Stimulated activated CD4-positive, alpha-beta T cell treated with anti-CD3 and anti-CD28 coated beads, Interleukin-2, amount 100 ng/mL, for 4 hours (primary cell): ENCODE results near the gene SYTL3.
A peak's percentile ranks its signal among the peaks of the same experiment; 100 is the strongest.
"Not testable (repeated sequence)": the region's sequence is repeated elsewhere in the genome, so short reads cannot be mapped to it uniquely, and the experiment has no call there.

Experiments
- DNase-seq: peaks from one replicate; pipeline ENCODE4 v3.0.0-alpha.2; 2020; ENCODE audit warnings: low read depth

The SYTL3 gene

DNA sequence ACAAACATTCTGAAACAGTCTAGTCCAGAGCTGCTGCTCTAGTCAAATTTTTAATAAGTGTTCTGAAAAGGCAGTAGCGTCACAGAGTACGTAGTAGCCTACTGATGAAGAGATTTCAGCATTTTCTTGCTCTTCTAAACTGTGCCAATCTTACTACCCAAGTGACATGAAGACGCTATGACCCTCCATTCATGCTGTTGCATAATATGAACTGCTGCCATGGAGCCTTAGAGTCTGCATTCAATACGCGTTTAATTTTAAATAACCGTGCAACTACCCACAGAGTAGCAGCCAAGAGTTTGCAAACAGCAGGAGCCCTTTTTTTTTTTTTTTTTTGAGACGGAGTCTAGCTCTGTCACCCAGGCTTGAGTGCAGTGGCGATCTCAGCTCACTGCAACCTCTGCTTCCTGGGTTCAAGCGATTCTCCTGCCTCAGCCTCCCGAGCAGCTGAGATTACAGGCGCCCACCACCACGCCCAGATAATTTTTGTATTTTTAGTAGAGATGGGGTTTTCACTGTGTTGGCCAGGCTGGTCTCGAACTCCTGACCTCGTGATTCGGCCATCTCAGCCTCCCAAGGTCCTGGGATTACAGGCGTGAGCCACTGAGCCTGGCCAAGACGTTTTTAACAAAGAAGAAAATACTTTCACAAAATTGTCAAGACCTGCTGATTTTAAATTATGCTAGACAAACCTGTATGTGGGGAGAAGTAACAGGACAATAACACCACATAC is 125.0 kb downstream of the SYTL3 start:
- no peak for DNase-seq

DNA sequence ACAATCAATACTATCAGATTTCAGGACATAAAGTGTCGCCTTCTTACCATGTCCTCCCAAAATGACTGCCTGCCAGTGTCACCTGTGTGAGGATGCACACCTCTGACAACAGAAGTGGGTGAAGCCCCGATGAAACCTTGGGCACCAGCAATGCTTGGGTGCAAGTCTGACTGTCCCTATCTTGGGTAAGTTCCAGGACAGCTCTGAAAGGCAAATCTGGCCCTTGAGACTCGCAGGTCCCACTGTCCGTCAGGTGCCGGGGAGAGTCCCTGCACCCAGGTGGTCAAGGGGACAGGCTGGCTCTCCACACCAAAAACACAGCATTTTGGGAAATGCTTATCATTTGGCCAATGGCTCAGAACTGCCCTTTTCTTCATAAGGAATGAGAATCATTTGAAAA is 126.0 kb downstream of the SYTL3 start:
- DNase-seq, result no peak

DNA sequence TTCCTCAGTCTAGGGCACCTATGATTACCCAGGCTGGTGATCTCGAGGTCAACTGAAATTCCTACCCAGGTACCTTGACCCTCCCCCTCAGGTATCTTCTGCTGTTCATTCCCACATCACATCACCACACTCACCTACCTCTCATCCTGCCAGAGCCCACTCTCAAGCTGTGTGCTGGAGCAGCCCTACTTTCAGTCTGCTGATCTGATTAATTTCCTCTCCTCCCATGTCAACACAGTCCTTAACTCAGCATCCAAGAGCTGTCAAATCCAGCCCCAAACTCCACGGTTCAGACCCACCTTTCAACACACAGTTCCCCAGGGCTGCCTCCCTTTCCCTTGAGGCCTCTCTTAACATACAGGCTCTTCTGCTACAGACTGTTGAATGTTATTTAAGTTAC is 126.9 kb downstream of the SYTL3 start:
- DNase-seq, result no peak

GRCh38 chr6:158777510-158777909 is 127.7 kb downstream of the SYTL3 start:
- DNase-seq, result no peak

- no peak for DNase-seq
These were observed 128.2 kb downstream of the SYTL3 start for GRCh38 chr6:158778005-158778527.

DNA sequence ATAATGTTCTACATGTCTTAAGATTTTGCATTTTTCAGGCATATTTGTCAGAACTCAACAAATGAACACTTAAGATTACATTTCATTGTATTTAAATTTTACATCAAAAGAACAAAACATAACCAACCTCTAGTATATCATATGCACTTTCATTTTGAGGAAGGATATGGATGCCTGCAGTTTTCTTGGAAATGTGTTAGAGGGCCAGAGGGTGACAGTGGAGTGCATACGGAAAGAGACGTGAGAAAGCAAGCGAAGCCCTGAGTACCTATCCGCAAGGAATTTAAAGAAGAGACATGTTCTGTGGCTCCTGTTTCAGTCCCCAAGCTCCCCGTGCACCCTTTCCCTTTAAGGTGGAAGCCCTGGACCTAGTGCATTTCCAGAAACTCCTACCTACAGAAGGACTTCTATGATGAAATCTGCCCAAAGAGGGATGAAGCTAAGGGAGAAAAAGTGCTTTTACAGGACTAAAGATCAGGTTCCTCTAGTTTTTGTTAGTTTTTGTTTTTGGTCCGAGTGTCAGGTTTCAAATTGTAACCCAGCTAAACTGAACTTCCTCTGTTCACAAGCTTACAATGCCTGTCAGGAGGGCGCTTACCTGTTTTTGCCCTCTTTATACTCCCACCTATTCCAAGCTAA is 130.5 kb downstream of the SYTL3 start:
- no peak for DNase-seq

DNA sequence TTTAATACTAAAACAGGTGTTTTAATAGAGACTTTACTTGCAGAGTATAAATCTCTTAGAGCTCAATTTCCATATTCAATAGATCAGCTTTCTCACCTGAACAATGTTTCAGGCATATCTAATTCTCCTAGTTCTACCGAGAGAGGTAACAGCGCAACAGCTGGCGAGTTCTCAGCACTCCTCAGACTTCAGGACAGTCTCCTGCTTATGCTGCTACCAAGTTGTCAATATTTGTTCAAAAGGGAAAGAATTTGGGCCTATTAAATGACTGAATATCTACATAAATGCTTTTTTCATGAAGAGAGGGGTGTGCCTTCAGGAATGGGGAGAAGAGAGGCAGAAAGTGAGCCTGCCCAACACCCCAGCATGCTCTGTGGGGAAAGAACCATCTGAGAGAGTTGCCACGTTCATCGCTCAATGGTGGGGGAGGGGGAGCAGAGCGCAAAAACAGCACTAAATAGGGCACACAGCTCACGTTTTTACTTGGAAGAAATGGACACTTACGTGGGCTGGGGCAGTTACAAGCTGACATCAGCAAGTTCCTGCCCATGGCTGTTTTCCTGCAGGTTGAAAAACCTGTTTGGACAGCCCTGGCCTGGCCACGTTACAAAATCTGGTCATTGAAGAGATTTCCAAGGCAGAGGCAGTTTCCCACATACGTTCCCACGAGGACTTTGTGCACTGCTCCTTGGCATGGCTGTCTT is 131.3 kb downstream of the SYTL3 start:
- DNase-seq, result no peak

DNA sequence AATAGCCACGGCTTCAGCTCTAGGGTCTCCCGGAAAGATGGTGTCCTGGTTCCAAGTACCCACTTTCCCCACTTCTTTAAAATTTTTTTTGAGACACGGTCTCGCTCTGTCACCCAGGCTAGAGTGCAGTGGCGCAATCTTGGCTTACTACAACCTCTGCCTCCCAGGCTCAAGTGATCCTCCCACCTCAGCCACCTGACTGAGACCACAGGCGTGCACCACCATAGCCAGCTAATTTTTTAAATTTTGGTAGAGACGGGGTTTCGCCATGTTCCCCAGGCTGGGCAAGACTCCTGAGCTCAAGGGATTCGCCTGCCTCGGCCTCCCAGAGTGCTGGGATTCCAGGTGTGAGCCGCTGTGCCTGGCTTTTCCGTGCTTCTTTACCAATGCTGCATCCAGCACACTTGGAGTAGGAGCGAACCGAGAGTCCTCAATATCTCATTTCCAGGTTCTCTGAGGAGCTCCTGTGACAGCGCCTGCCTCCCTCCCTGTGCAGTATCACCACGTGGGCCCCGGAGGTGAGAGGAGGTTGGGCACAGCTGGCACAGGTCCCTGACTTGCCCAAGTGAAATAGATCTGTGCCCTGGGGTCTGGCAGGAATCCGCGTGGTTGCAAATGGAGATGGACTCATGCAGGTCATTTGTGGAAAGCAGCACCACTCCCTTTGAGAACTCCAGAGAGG is 132.0 kb downstream of the SYTL3 start:
- no peak for DNase-seq

DNA sequence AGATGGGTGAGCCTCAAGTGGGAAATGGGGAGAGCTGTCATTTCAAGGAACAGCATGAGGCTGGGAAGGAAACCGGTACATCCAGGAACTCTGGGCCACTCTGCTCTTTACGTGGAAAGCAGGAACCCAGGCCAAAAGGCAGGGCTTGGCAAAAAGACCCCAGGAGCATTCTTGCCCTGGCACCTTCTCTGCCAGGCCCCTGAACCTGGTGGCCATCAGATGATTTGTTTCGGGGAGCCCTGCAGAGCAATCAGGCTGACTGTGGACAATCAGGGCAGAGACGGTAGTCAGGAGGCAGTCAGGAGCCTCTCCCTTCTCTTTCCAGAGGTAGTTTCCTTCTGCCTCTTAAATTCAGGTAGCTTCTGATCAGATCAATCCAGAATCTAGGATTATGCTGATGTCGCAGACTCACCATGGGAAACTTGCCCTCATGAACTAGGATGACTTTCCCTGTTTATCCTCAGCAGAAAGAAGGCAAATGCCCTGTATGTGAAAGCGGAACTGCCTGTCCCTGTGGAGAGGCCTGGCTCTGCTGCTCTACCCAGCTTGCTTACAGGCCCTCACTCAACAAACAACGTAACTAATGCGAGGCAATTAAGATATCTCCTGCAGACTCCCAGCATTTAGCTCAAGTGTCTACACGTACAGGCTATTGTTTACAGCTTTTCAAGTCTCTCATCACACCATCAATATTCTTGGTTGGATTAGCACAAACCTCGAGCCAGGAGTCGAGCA is 132.7 kb downstream of the SYTL3 start:
- no peak for DNase-seq

- no peak for DNase-seq
These were observed 133.3 kb downstream of the SYTL3 start for GRCh38 chr6:158783167-158783450.

DNA sequence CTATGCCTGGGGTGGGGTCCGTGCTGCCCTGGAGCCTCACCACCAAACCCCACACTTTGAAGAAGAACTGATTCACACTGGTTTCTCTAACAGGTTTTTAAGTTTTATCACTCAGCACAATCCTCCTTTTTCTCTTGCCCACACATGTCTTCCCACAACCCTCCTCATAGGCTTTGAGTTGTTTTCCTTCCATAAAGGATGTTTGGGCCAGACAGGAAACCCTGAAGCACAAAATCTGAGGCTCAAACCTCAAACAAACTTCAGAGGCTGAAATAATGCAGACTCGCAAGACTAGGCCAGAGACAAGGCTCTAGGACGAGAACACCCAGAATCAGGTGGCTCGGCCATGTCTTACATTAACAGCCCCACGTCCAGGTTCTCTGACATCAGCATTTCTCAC is 134.0 kb downstream of the SYTL3 start:
- DNase-seq, result no peak

GRCh38 chr6:158784505-158784904 is 134.7 kb downstream of the SYTL3 start:
- DNase-seq, result no peak

DNA sequence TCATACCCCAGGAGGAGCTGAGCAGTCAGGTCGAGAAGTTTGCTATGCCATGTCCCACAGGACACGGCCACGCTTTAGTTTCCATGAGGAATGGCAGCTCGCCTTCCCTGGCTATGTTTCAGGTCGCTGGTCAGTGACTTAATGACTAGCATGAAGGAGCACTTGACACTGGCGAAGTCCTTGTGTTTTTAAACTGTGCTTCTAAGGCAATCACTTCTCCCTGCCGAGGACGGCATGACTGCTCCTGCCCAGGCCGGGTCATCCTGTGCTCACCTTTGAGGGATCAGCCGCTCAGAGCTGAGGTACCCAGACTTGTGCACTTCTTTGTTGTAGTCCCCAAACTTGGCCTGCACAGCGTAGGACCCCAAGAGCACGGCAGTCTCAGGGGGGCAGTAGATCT is 135.2 kb downstream of the SYTL3 start:
- DNase-seq, result no peak

- DNase-seq, result no peak
These were observed 136.9 kb downstream of the SYTL3 start for GRCh38 chr6:158786645-158787304.

DNA sequence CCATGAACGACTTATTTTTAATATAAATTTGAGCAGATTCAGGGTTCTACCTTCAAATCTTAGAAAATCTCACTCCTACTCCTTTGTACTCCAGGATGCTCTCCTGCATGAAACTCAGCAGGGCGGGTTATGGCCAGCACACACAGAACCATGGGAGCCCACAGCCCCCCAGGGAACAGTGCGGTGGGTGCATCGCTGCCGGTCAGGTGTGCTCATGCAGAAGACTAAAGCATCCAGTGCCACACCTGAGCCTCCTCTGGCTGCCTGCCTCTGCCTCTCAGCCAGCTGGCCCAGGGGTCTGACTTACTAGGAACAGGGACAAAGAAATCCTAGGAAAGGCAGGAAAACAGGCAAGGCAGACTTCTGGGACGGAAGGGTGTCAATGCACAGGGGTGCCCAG is 137.5 kb downstream of the SYTL3 start:
- DNase-seq, result no peak

- peak; percentile 26 for DNase-seq
These were observed 139.5 kb downstream of the SYTL3 start for GRCh38 chr6:158789115-158789917.

DNA sequence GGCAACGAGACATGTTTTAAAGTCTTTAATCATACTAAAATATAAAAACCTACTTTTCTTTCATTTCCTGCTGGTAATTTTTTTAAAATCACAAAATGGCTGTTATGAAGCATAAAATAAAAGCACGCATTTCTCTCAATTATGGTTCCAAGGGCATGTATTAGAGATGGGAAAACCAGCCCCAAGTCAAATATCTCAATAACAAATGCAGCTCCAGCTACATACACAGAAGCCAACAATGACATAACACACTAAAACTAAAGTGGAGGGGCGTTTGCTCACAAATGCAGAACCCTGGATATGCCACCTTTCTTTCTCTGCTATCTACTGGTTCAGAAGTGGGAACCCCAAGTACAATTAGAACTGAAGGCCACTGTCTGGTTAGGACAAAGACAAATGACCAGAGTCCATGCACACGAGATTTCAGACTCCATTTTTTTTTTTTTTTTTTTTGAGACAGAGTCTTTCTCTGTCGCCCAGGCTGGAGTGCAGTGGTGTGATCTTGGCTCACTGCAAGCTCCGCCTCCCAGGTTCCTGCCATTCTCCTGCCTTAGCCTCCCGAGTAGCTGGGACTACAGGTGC is 141.5 kb downstream of the SYTL3 start:
- no peak for DNase-seq

- not testable (repeated sequence) for DNase-seq
These were observed 142.7 kb downstream of the SYTL3 start for GRCh38 chr6:158792505-158792904.

- DNase-seq, result peak; percentile 13
These were observed 143.6 kb downstream of the SYTL3 start for GRCh38 chr6:158793432-158793831.

DNA sequence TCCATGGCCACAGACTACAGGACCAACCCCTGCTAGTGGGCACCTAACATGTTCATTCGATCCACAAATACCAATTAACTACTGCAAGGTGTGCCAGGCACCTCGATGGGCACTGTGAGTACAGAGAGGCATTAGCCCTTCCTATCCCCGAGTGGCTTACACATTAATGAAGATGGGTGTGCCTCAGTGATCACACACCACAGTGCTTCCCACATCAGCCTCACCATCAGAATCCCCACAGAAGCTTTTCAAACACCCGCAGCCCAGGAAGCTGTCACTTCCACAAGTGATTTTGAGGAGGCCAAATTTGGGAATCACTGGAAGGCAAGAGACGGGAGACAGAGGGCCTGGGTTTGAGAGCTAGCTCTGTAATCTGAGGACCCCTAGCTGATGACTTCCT is 145.7 kb downstream of the SYTL3 start:
- no peak for DNase-seq
